ENCODE results near the gene PGC. TPM values are rescaled to one million over a fixed set of nuclear protein-coding genes. Genes with fewer than 3 reads are reported as not detected.
A peak's percentile ranks its signal among the peaks of the same experiment; 100 is the strongest.
"Not testable (repeated sequence)": the region's sequence is repeated elsewhere in the genome, so short reads cannot be mapped to it uniquely, and the experiment has no call there.

PGC gene
- total RNA-seq, 1 donor from 2014 or later, result not detected

DNA sequence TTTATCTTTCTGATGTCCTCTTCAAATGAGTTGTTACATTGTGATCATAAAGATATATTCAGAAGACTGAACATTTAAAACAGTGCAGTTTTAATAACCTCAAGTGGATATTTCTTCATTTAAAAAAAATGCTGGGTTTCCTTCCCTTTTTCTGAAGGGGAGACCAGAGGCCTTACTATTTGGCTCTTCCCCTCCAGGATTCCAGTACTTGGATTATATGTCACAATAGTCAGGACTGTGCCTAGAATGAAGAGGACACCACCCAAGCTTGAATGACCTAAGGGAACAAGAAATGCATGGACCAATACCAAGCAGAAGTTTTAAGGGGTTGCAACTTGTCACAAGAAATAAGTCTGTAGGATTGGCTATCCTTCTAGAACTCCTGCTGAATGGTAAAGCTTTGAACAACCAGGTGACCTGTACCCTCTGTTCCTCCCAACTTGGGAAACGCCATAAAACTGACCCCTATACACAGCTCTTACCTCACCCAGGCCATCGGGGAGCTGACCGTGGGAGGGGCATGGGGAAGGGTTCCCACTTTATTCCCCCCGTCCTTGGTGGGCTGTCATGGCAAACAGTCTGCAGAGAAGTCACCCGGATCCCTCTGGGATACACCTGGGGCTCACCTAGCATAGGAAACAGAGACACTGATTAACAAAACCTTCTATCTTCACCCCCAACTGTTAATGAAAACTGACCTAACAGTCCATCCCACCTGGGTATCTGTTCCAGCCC is 30.5 kb upstream of the PGC start:
- DNase-seq (ENCODE audit: low read depth), result no peak

DNA sequence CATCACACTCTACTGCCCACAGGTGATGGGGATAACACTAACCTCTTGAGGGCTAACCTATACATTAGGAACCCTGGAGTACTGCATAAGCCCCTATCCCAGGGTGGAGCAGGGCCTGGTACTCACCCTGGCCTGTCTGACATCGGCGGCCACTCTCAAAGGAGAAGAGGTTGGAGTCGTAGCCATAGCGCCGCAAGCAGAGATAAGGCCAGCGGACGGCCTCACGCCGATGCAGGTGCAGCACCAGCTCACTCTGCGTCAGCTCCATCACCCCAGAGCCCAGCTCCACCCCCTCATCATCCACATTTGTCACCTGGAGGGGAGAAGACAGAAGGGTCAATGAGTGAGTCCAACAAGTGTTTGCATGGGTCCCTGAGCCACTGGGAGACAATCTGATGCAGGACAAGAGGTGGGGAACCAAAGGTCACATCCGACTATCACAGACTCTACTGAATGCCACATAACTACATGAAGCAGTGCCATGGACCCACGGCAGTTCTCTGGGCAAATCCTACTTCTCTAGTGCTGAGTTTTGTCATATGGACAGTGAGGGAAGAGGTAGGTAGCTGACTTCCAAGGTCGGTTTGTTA is 28.2 kb upstream of the PGC start:
- DNase-seq (ENCODE audit: low read depth), result no peak

DNA sequence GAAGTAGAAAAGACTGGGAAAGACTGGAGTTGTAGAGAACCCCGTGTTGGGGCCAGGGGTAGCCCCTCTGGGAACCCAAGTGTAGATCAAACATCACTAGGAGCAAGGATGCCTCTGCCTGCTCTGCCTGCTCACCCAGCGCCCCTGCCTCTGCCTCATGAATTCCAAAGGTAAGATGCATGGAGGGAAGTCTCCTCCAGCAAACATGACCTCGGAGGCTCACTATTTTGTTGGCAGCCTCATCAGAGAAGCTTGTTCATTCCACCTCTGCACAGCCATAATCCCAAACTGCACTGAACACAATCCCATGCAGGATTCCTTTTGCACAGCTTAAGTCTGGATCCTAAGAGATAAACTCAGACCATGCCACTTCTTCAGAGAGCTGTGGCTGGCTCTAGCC is 27.6 kb upstream of the PGC start:
- no peak for DNase-seq (ENCODE audit: low read depth)

DNA sequence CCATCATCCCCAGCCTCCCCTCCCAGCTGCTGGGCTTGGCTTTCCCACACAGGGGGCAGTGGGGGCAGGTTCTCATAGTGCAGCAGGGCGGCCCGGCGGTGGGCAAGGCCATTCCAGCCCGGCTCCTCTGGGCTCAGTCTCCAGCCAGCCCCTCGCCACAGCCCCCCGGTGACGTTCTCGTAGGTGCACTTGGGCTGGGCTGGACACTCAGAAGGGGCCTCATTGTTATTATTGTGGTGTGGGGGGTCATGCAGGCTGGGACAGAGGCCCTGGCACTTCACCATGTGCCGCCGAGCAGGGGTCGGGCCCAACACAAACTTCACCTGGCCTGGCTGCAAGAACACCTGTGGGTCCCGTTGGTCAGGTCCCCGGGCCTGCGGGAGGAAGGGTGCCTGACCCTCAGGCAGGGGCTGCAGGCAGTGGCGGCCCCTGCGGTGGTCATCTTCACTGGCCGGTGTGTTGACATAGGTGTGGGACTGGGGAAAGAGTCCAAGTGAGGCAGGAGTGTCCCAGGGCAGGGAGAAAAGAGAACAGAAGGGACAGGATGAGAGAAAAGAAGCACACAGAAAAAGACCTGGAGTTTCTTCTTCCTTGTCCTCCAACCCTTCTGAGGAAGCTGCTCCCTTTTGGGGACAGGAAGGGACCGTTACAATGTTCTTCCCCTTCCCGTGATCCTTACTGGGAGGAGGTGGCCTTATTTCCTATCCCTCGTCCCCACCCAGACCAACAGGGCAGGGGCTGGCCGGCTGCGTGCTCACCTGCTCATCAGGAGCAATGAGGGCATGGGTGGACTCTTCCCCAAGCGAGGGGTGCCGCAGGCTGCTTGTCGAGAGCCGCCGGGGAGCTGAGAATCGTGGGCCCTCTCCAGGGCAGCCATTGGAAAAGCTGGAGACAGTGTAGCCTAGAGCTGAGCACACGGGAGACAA is 24.1 kb upstream of the PGC start:
- no peak for DNase-seq (ENCODE audit: low read depth)

DNA sequence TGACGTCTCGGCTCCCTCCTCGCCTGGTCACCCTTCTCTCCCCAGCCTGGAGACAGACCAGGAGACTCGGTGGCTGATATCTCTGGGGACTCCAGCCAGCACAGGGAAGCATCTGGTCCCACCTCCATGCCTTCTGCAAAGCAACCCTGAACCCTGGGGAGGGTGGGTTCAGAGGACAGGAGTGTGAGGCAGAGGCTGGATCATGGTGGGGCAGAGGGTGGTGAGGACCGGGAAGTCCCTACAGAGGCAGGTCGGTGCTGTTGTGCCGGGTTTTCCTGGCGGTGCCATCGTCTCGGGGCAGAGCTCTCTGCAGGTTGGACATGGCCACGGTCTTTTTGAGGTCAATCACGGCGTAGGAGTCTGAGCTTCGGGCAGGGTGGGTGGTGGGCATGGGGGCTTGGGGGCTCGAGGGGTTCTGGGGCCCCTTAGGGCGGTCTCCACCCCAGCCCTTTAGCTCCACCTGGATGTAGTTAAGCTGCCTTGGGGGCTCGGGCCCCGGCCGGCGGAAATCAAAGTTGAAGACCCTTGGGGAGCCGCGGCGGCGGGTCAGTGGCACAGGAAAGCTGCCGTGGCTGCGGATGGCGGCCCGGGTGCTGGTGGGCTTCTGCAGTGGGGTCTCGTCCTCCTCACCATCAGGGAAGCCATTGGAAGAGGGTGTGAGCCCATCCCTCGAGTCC is 23.3 kb upstream of the PGC start:
- no peak for DNase-seq (ENCODE audit: low read depth)

DNA sequence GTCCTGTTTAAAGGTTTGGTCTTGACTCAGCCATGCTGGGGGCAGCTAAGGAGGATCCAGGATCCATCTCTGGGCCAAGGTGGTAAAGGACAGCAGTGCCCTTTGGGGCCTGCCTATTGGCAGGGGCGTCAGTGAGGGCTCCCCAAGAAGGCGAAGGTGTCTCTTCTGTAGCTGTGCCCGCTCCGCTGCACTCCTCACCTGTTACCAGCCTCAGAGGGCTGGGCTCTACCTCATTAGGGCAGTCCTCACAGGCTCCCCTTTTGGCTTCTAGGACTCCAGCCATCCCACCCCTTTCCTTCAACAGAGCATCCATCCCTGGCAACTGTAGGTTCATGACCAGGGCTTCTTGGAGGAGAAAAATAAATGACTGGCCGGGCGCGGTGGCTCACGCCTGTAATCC is 22.2 kb upstream of the PGC start:
- no peak for DNase-seq (ENCODE audit: low read depth)

DNA sequence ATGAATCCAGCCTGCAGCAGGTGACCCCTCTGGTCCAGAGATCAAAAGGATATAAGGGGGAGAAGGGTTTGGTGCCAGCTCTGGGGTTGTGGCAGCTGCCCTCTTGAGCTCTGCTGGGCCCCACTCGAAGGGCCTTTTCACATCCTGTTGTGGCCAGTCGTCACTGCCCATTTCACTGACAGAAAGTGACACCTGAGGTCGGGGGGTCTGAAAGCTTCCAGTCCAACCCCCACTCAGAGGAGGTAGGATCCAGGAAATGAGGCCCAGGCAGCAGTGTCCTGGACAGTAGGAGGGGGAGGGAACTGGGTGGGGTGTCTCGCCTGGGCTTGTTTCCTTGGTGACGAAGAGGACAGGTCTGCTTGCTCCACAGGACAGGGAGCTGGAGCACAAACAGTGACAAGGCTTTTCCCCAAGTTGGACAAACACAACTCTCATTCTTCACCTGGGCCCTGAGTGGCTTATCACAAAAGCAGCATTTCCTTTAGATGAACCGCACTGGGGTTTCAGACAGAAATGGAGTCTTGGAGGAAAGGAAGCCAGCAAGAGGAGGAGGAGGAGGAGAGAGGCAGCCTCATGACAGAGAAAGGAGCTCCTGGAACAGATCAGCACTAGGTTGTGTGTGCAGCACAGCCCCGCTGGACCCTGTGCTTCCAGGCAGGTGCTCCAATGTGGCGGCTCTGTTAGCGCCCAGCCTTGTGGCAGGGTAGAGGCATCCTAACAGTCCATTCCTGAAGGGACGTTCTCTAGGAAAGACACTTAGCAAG is 21.5 kb upstream of the PGC start:
- DNase-seq (ENCODE audit: low read depth), result no peak

DNA sequence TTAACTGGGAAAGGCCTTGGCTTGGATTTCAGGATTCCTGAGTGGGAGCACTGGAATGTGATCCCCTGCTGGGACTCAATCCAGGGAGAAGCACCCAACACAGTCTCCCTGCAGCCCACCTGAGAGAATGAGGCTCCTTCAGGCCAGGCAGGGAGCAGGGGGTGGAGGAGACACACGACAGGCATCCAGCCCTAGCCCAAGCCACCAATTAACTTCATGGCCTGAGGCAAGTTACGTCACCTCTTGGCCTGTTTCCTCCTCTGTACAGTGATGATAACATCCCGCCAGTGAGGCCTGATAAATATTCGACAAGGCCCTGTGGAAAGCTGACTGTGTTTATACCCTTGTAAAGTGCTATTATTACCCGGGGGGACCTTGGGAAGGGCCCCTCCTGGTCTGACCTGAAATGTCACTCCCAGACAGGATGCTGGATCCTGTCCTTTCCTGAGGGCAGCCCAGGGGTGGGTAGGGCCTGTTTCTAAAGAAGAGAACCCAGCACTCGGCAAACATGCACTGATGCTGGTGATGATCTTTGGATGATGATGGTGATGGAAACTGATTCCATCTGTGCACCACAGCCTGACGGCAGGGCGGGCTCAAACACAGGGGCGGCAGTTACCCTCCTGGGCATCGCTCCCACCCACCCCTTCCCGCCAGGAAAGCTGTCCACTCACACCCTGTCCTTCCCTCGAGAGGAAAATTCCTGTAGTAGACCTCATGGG is 20.1 kb upstream of the PGC start:
- no peak for DNase-seq (ENCODE audit: low read depth)

DNA sequence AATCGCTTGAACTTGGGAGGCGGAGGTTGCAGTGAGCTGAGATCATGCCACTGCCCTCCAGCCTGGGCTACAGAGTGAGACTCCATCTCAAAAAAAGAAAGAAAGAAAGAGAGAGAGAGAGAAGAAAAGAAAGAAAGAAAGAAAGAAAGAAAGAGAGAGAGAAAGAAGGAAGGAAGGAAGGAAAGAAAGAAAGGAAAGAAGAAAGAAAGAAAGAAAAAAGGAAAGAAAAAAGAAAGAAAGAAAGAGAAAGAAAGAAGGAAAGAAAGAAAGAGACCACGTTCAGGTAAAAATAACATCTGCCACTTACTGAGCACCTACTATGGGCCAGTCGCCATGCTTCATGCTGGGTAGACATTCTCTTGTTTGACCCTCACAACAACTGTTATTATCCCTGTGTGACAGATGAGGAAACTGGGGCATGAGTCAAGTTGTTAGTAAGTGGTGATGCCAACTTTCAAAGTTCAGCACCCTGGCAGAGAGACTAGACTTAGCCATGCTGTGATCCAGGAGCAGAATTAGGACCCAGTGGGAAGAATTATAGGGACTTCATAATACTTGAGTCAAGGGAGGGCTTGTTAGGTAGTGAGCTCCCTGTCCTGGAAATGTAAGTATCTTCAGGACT is 19.0 kb upstream of the PGC start:
- DNase-seq (ENCODE audit: low read depth), result not testable (repeated sequence)

DNA sequence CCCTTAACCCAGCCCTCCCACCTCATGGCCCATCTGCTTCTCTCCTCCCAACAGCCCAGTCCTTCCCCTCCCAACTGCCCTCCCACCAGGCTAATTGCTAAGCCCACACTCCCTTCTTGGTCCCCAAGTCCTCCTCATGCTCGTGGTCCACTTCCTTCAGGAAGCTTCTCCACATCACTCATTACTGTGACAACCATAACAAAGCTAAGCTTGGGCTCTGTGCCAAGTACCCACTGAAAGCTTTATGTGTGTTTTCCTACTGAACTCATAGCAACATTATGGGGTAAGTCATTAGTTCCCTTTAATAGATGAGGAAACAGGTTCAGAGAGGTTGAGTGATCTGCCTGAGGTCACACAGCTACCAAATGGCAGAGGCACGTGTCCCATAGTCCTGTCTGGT is 16.3 kb upstream of the PGC start:
- no peak for DNase-seq (ENCODE audit: low read depth)

DNA sequence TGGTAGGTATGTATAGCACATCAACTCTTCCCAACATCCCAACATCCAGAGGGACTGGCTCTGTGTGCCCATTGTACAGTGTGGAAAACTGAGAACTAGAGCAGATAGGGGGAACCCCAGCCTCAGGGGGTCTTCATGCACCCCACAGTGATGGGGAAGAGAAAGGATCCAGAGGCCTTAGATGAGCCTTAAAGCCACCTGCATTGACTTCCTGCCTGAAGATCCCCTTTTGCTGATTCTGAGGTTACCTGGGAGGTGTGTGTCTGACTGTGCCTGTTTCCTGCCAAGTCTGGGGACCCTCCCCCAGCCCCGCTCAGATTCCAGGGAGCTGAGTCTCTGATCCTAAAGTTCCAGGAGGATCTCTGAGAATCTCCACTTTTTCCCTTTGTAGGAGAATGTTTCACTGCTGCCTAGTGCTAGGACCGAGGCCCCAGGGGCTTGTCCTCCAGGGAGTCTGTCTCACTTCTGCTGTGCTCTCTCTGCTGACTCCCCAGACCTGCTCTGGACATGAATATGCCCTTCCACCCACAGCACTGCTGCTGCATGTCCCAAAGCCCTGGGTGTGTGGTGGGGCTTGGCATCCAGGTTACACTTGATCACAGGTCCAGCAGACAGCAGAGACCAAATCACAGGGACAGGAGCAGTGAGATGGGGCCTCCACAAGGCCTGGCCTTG is 12.8 kb upstream of the PGC start:
- no peak for DNase-seq (ENCODE audit: low read depth)

DNA sequence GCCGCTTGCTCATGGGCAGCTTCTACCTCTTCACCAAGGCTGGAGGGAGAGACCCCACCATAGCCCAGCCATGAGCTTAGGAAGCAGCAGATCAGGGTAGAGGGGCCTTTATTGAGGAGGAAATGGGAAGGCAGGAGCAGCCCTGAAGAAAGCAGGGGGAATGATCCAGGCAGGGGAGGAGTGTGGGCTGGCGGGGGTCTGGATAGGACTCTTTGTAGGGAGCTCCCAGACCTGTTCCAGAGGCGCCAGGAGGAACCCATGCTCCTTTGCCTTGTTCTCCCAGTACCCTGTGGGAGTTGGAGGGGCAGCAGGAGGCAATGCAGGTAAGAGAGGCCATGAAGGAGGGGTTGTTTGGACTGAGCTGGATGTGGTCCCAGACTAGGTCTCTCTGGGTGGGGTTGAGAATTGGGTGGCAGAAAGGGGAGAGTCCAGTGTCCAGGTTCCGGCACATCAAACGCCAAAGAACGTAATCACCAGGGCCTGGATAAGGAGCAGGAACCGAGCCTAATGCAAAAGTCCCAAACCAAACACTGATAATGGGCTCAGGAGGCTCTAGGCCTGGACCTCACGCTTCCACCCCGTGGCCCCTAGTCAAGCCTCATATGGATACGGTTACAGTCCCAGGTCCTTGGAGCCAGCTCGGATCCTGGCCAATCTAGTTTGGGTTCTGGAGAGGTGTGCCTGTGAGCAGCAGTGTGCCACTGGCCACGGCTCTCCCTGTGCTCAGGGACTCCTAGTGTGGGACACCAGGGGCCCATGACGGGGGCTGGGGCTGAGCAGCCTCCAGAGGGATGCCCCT is 12.1 kb upstream of the PGC start:
- DNase-seq (ENCODE audit: low read depth), result no peak

DNA sequence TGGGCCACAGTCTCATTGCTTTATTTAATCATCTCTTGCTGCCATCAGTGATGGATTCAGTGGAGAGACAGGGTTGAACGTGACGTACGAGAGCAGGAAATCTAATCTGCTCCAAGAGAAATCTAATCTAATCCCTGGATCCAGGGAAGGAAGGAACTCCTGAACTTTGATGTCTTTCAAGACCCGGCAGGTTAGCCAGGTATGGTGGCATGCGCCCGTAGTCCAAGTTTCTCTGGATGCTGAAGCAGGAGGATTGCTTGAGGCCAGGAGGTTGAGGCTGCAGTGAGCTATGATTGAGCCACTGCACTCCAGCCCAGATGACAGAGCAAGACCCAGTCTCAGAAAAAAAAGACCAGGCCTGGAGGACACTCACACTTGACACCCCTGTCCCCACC is 11.4 kb upstream of the PGC start:
- no peak for DNase-seq (ENCODE audit: low read depth)

DNA sequence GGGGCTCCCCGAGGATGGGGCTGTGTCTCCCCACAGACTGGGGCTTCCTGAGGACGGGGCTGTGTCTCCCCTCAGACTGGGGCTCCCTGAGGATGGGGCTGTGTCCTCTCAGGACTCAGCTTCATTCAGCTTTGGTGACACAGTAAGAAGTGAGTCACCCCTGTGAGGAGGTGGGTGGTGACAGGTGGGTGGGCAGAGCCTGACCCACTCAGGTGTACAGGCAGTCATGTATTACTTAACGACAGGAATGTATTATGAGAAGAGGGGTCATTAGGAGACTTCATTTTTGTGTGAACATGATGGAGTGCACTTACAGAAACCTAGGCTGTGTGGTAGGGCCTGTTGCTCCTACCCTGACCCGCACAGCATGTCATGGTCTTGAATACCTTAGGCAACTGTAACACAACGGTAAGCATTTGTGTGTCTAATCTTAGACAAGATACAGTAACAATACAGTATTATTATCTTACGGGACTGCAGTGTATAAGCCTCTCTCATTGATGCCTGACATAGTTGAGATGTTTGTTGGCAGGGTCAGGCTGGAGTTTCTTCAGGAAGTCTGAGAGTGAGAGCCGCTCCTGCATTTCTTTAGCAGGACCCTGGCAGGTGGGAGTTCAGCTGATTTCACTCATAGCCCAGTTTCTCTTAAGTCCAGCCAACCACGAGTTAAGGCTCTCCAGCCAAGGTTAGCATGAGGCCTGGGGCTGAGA is 10.9 kb upstream of the PGC start:
- peak; percentile 14 for DNase-seq (ENCODE audit: low read depth)

DNA sequence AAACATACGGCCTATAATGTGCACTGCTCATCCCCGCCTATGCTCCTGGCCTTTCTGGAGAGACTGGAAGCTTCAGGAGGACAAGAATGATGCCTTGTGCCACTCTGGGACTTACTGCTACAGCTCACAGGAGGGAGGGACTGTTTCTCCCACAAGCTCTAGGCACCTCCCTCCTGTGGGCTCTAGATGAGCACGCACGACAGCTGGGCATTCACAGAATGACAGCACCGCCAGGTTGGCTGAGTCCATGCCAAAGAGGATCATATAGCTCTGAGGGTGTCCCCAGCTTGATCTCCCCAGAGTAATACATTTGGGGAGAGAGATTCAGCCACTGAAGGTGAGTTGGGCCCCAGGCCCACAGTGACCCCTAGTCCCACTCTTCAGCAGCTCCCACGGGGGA is 10.1 kb upstream of the PGC start:
- peak; percentile 78 for DNase-seq (ENCODE audit: low read depth)

DNA sequence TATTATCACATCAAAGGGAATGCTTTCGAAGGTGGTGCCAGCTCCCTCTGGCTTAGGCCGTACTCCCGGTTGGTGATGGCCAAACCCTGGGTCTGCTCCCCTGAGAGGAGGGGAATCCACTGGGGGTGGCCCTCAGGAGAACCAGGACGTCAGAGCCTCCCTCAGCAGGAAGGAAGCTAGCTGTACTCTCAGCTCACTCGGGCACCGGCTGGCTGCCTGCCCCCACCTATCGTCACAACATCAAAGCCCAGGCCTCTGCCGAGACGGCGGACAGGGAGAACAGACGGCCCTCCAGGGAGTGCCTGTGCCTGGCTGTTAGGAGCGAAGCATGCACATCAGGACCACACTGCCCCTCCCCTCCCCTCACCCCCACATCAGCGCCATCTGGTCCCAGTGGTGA is 9.2 kb upstream of the PGC start:
- DNase-seq (ENCODE audit: low read depth), result no peak

DNA sequence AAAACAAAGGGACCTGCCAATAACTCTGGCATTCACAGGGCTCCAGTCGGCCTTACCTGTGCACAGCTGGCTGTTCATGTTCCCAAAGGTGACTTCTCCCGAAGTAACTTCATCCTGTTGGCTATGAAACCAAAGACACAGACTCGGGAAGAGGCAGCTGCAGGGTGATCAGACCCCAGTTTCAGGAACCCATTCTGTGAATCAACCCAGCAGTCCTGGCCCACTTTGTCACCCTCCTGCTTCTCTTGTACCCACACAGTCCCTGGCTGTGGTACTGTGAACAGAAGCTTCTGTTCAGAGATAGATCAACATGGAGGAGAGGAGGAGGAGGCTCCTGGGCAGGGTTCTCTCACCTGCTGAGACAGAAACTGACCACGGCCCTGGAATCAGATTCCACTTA is 8.7 kb upstream of the PGC start:
- DNase-seq (ENCODE audit: low read depth), result no peak

DNA sequence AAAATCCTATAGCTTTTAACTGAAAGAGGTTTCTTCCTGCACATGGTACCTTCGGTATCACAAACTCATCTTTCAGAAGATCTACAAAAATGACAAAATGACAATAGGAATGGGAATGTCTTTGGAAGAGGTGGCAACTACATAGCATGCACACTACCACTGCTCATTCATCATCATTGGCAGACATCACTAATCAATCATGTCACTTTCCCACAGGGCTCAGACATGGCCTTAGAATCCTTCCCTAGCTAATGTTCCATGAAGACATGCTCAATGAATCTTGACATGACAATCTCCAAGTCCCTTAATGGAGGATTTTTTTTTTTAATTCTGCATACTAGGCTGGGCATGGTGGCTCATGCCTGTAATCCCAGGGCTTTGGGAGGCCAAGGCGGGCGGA is 3.2 kb upstream of the PGC start:
- no peak for DNase-seq (ENCODE audit: low read depth)

All from myocyte (in vitro differentiated cells).